ENCODE data around the gene CATSPER4. TPM values are rescaled to one million over a fixed set of nuclear protein-coding genes. Genes with fewer than 3 reads are reported as not detected.

CATSPER4 gene
- total RNA-seq, 2 donors from 2014 or later, result not detected

GRCh38 chr1:26164861-26165842, 25.2 kb upstream of the CATSPER4 start:
- no peak for ATAC-seq (ENCODE audit: insufficient number of reproducible peaks, low FRiP score, low read depth)
- no peak for DNase-seq (ENCODE audit: low spot score)
- H3K27me3 ChIP-seq (replicated peaks; ENCODE audit: insufficient read depth), result no peaks in the 10 kb centered on the region
- peak overlapping the region; percentile 68 for H3K4me3 ChIP-seq
- no peaks in the 10 kb centered on the region for H3K9me3 ChIP-seq
- H3K4me1 ChIP-seq (ENCODE audit: control insufficient read depth in 1 of 2, low read depth in 2 of 2), result peaks cover 0 to 12% of the 10 kb centered on the region in 2 donors
- no peaks in the 10 kb centered on the region for H3K36me3 ChIP-seq
- TF ChIP-seq CTCF (IDR thresholded peaks at IDR 0.05), result no peak
- peak overlapping the region in 1 of 2 donors; percentile 50 for H3K27ac ChIP-seq

DNA sequence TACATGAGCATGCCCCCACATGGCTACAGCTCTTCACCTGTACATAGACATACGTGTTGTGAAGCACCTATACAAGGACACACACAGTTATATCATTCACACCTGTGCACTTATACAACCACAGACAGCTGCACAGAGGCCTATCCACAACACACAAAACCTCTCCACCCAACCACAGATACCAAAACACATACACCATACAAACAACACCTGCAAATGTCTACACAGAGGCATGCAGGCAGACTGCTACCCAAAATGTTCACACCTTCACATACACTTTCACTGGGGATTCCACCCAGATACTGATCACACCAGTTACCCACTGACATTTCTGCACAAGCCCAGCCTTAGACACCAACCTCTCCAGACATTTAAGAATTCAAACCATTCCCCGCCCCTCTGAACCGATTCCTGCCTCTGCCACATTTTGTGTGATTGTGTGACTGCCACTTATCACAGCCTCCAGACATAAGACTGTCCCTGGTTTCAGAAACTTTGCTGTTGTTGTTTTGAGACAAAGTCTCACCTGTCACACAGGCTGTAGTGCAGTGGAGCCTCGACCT, 23.6 kb upstream of the CATSPER4 start:
- no peak for DNase-seq (ENCODE audit: low spot score)
- peaks cover 5 to 18% of the 10 kb centered on the region in 2 donors for H3K4me1 ChIP-seq (ENCODE audit: control insufficient read depth in 1 of 2, low read depth in 2 of 2)
- no peak for TF ChIP-seq CTCF (IDR thresholded peaks at IDR 0.05)

DNA sequence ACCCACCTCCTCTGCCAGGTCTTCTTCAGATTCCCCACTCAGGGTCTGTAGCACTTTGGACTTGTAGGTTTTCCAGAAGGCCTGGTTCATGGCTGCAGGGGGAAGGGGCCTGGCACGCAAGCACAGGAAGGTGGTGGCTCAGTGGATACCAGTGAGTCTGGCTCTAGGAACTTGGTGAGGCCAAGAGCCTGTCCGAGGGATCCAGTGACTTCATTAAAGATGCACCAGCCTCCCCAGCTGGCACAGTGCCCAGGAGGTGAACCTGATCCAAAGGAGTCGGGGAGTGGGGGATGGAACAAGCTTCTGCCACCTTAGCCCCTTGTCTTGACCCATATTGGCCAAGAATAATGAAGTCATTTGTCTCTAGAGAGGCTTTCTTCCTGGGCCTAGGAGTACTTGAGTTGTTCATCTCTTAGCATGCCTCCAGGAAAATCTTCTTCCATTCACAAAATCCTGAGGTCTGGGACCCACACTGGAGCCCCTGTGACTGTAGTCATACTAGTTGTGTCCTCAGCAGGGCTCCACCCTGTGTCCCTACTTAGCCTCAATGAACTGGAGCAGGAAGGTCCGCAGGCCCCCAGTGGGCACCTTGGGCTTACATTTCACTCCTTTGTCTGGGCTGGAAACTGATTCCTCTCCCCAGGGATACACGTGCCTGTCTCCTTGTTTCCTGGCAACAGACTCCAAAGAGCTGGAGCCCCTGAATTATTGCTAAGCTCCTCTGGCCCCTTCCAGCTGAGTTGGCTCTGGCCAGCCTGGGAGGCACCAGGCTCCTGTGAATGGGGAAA, 21.8 kb upstream of the CATSPER4 start, which contains the start of gene C1orf232:
C1orf232 (minus strand) TSS at position 554 of the 788 bp plus-strand sequence; CDS start at position 90, 464 bp downstream.
- Histone ChIP-seq H3K27me3 (replicated peaks; ENCODE audit: insufficient read depth) (no peaks in the 10 kb centered on the region), H3K9me3 (no peaks in the 10 kb centered on the region), H3K36me3 (no peaks in the 10 kb centered on the region), H3K27ac (peak within 1 kb of the TSS; percentile 37 to 56), H3K4me3 (peak within 1 kb of the TSS; percentile 86), H3K4me1 (ENCODE audit: control insufficient read depth in 1 of 2, low read depth in 2 of 2) (peaks cover 5 to 18% of the 10 kb centered on the region in 2 donors)
- ATAC-seq (ENCODE audit: insufficient number of reproducible peaks, low FRiP score, low read depth) (no peak), DNase-seq (ENCODE audit: low spot score) (no peak)
- TF ChIP-seq CTCF (IDR thresholded peaks at IDR 0.05), result no peak

More for the DNA sequence above, 23.6 kb upstream of the CATSPER4 start:
- Histone ChIP-seq H3K4me3 (no peak overlapping the region), H3K9me3 (no peaks in the 10 kb centered on the region), H3K27ac (no peak overlapping the region), H3K27me3 (replicated peaks; ENCODE audit: insufficient read depth) (no peaks in the 10 kb centered on the region), H3K36me3 (no peaks in the 10 kb centered on the region)
- no peak for ATAC-seq (ENCODE audit: insufficient number of reproducible peaks, low FRiP score, low read depth)

GRCh38 chr1:26169198-26169554, 21.2 kb upstream of the CATSPER4 start:
- peak overlapping the region; percentile 24 to 37 for H3K27ac ChIP-seq
- peak overlapping the region; percentile 86 for H3K4me3 ChIP-seq
- DNase-seq (ENCODE audit: low spot score), result no peak

More at GRCh38 chr1:26169198-26169554, 21.2 kb upstream of the CATSPER4 start:
- no peak for TF ChIP-seq CTCF (IDR thresholded peaks at IDR 0.05)
- Histone ChIP-seq H3K9me3 (no peaks in the 10 kb centered on the region), H3K27me3 (replicated peaks; ENCODE audit: insufficient read depth) (no peaks in the 10 kb centered on the region), H3K36me3 (no peaks in the 10 kb centered on the region), H3K4me1 (ENCODE audit: control insufficient read depth in 1 of 2, low read depth in 2 of 2) (peaks cover 5 to 13% of the 10 kb centered on the region in 2 donors)
- ATAC-seq (ENCODE audit: insufficient number of reproducible peaks, low FRiP score, low read depth), result no peak

Measured in thoracic aorta (tissue), 2 donors.